Transverse colon (tissue), 4 donors: Measurements from ENCODE around the gene EWSR1. TPM values are rescaled to one million over a fixed set of nuclear protein-coding genes. Genes with fewer than 3 reads are reported as not detected.

Source experiments
- DNase-seq: peaks from one replicate; pipeline ENCODE4 v3.0.0-alpha.2; 2019
- H3K27ac ChIP-seq, 4 donors: fragments of 200-600 bp; sonication (generic); 2 replicates each; pipeline ENCODE4 v1.5.1; 2016 to 2018; ENCODE audit warnings: inconsistent platforms in 4 of 4
- H3K27me3 ChIP-seq: fragments of 200-600 bp; sonication (generic); 2 replicates; pipeline ENCODE4 v1.5.1; 2017; ENCODE audit warnings: inconsistent platforms
- H3K36me3 ChIP-seq, 4 donors: fragments of 200-600 bp; sonication (generic); 2 replicates each; pipeline ENCODE4 v1.5.1; 2017 to 2019; ENCODE audit warnings: inconsistent platforms in 4 of 4
- H3K4me1 ChIP-seq, 4 donors: fragments of 200-600 bp; sonication (generic); 2 replicates each; pipeline ENCODE4 v1.5.1; 2017 to 2020; ENCODE audit warnings: inconsistent platforms in 4 of 4
- H3K4me3 ChIP-seq, 4 donors: fragments of 200-600 bp; sonication (generic); 1 replicate in 1 of 4; 2 replicates in 3 of 4; pipeline versions ENCODE4 v1.5.1 to v1.6.1; 2017 to 2019; ENCODE audit warnings: inconsistent platforms in 4 of 4
- H3K9me3 ChIP-seq, 2 donors: fragments of 200-600 bp; sonication (generic); 2 replicates each; pipeline ENCODE4 v1.5.1; 2017 to 2019; ENCODE audit warnings: inconsistent platforms in 2 of 2
- CTCF ChIP-seq, 5 experiments: fragments of 200-600 bp in 3 of 5; fragments of 450-650 bp in 2 of 5; sonication (generic) in 3 of 5; IDR thresholded peaks; 1 replicate in 2 of 5; 2 replicates in 3 of 5; pipeline ENCODE4 v1.5.1; 2016 to 2017; ENCODE audit warnings: antibody characterized with exemption in 5 of 5, inconsistent platforms in 3 of 5, mild to moderate bottlenecking in 2 of 5, moderate library complexity in 1 of 5
- EP300 ChIP-seq: sonication (generic); formaldehyde crosslinking; IDR thresholded peaks from one replicate; pipeline ENCODE4 v1.6.1; 2017; ENCODE audit warnings: antibody characterized with exemption, low read depth
- POLR2A ChIP-seq: fragments of 450-650 bp; IDR thresholded peaks from one replicate; pipeline ENCODE4 v1.6.1; 2016; ENCODE audit warnings: antibody characterized with exemption, mild to moderate bottlenecking, moderate library complexity
- POLR2AphosphoS5 ChIP-seq, 3 donors: sonication (generic); formaldehyde crosslinking; IDR thresholded peaks; one replicate each; pipeline ENCODE4 v1.6.1; 2016; ENCODE audit warnings: antibody characterized with exemption in 3 of 3
- WGBS, 2 donors: methylation state at CpG; one replicate each; pipeline ENCODE4 v1.1.5; 2018; ENCODE audit warnings: low coverage in 1 of 2; 5-methylcytosine and 5-hydroxymethylcytosine counted together
- in situ Hi-C, 4 donors: fragments of 200-750 bp; cut with MboI; loops; one replicate each; pipeline versions ENCODE4 v1.15.0 to v1.15.1; 2017; ENCODE audit warnings: low sequenced_read_pairs in 3 of 4, low pct_ligation_motif_present in 1 of 4, low pct_unique_long_range_greater_than_20kb in 1 of 4
- intact Hi-C: fragments of 100-400 bp; cut with DNase I; formaldehyde crosslinking; loops from one replicate; pipeline ENCODE4 v1.15.1; 2023; ENCODE audit warnings: low total_unique reads
- total RNA-seq, 4 donors: library from RNA; depleted of rRNA; stranded (reverse); fragments of >200 nt; gene quantifications; one replicate each; pipeline ENCODE4 v1.1.0, GENCODE V29; 2016

The EWSR1 gene
- total RNA-seq, 4 donors from 2014 or later = 196 to 318 (median 205) TPM

- in situ Hi-C loops = no loop called here
- H3K4me1 ChIP-seq = peaks cover 38 to 68% (median 58%) of the 10 kb centered on the region in 4 donors
- intact Hi-C loops = no loop called here
- H3K27ac ChIP-seq = peak overlapping the region; percentile 84 to 96 (median 90)
- no peaks in the 10 kb centered on the region for H3K9me3 ChIP-seq
- H3K27me3 ChIP-seq = no peaks in the 10 kb centered on the region
- WGBS, 2 donors = 10% methylated on average over 23 of the region's 83 CpGs; no CpG with 5 or more reads in 1 of the 2 donors
- TF ChIP-seq POLR2A (no peak), CTCF (IDR thresholded peaks at IDR 0.05) (peak in 1 of 5 experiments; percentile 8), POLR2AphosphoS5 (IDR thresholded peaks at IDR 0.05) (peak; percentile 36 to 57 (median 55)), EP300 (no peak)
- DNase-seq = peak; percentile 85
- H3K4me3 ChIP-seq = peak overlapping the region; percentile 63 to 91 (median 78)
- no peaks in the 10 kb centered on the region for H3K36me3 ChIP-seq
These were observed 38.9 kb downstream of the EWSR1 start for GRCh38 chr22:29306835-29307595.

DNA sequence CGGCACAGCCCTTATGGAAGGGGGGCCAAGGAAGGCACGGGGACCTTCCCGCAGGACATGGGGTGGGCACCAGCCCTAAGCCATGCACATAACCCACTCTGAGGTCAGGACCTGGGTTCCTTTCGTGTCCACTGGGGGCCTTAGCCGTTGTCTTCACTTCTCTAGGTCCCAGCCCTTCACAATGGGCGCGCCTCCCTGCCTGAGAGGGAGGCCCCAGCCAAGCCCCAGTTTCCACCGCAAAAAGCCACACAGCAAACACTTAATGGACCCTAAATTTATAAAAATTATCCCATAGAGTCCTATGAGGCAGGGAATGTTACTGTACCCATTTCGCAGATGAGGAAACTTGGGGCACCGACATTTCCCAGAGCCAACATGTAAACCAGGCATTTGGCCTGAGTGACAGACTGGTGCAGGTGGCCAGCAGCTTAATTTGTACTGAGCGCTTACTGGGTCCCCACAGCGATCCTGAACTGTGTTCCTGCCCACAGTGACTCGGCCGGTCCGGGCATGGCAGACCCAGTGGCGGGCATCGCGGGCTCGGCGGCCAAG lies 39.6 kb downstream of the EWSR1 start:
- Histone ChIP-seq H3K27me3 (no peaks in the 10 kb centered on the region), H3K9me3 (no peaks in the 10 kb centered on the region), H3K4me1 (peaks cover 38 to 70% (median 55%) of the 10 kb centered on the region in 4 donors), H3K27ac (peak overlapping the region; percentile 84 to 96 (median 90)), H3K4me3 (peak overlapping the region; percentile 63 to 91 (median 78)), H3K36me3 (no peaks in the 10 kb centered on the region)
- no peak for DNase-seq
- WGBS, 2 donors = 74% methylated on average over 20 of the region's 20 CpGs; no CpG with 5 or more reads in 1 of the 2 donors
- in situ Hi-C loops = no loop called here
- intact Hi-C loops = no loop called here
- TF ChIP-seq CTCF (IDR thresholded peaks at IDR 0.05) (no peak), POLR2A (no peak), EP300 (no peak)

GRCh38 chr22:29308148-29308790 lies 40.2 kb downstream of the EWSR1 start:
- in situ Hi-C loops = no loop called here
- Histone ChIP-seq H3K9me3 (no peaks in the 10 kb centered on the region), H3K27me3 (peaks cover 1% of the 10 kb centered on the region), H3K4me3 (peak overlapping the region in 2 of 4 donors; percentile 63 to 91), H3K4me1 (peaks cover 42 to 70% (median 54%) of the 10 kb centered on the region in 4 donors), H3K36me3 (no peaks in the 10 kb centered on the region), H3K27ac (peak overlapping the region; percentile 84 to 96 (median 90))
- intact Hi-C loops = no loop called here
- no peak for DNase-seq
- TF ChIP-seq EP300 (no peak), POLR2AphosphoS5 (IDR thresholded peaks at IDR 0.05) (no peak), CTCF (IDR thresholded peaks at IDR 0.05) (no peak), POLR2A (no peak)
- 79% methylated on average over 43 of the region's 50 CpGs; no CpG with 5 or more reads in 1 of the 2 donors for WGBS, 2 donors

GRCh38 chr22:29308791-29309262 lies 40.8 kb downstream of the EWSR1 start:
- H3K27me3 ChIP-seq = peaks cover 7% of the 10 kb centered on the region
- H3K4me1 ChIP-seq = peaks cover 47 to 74% (median 59%) of the 10 kb centered on the region in 4 donors
- H3K9me3 ChIP-seq = no peaks in the 10 kb centered on the region
- TF ChIP-seq EP300 (no peak), CTCF (IDR thresholded peaks at IDR 0.05) (no peak)
- peak; percentile 50 for DNase-seq
- no peak overlapping the region for H3K4me3 ChIP-seq
- in situ Hi-C loops (no loop called here), intact Hi-C loops (no loop called here)
- no peaks in the 10 kb centered on the region for H3K36me3 ChIP-seq
- peak overlapping the region; percentile 84 to 96 (median 90) for H3K27ac ChIP-seq
- WGBS, 2 donors = 61% methylated on average over 10 of the region's 13 CpGs; no CpG with 5 or more reads in 1 of the 2 donors
